GM04503 (cell line): ENCODE measurements around the gene ZNF85.
A peak's percentile ranks its signal among the peaks of the same experiment; 100 is the strongest.
"Not testable (repeated sequence)": the region's sequence is repeated elsewhere in the genome, so short reads cannot be mapped to it uniquely, and the experiment has no call there.

ENCODE experiments used
- DNase-seq: peaks from one replicate; pipeline ENCODE4 v3.0.0-alpha.2; 2012; ENCODE audit warnings: low read depth

ZNF85 gene

DNA sequence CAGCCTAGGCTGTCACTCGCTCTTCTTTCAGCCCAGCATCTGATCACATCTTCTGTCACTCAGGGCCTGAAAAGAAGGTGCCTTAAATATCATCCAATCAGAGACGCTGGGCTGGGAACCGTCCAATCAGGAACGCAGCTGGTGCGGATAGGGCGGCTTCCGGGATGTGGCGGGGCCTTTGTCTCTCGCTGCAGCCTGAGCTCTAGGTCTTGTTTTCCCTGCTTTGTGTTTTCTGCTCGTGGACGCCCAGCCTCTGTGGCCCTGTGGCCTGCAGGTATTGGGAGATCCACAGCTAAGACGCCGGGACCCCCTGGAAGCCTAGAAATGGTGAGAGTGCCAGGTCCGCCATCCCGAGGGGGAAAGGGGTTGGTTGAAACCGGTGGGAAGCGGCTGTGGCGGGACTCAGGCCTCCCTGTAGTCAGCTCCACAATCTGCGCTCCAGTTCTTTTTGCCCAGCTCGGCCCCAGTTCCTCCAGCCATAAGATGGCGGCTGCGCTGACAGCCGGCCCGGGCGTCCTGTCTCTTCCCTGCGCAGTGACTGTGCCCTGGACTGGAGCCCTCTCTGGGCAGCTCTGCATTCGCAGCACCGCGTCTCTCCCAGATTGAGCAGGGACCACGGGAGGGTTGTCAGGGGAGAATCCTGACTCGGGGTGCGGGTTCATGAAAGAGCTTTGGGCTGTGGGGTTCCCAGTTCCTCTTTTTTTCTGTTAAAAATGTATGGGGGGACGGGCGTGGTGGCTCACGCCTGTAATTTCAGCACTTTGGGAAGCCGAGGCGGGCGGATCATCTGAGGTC lies at the start of gene ZNF85:
Gene ZNF85, plus strand, starts transcription at position 175 of the 795 bp plus-strand sequence. Its CDS starts 150 bp downstream, at position 325.
- peak; percentile 67 for DNase-seq

GRCh38 chr19:20879501-20879900 lies 43.5 kb upstream of the ZNF85 start:
- DNase-seq: no peak

DNA sequence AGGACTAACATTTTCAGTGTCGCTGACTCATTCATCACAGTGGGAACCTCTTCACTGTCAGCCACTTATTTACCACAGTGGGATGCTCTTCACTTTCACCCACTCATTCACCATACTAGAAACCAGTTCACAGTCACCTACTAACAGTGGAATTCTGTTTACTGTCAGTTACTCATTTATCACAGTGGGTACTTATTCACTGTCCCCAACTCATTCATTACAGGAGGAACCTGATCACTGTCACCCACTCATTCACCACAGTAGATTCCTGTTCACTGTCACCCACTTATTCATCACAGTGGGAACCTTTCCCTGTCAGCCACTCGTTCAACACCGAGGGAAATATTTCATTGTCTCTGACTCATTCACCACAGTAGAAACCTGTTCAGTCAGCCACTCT lies 10.1 kb upstream of the ZNF85 start:
- no peak for DNase-seq

DNA sequence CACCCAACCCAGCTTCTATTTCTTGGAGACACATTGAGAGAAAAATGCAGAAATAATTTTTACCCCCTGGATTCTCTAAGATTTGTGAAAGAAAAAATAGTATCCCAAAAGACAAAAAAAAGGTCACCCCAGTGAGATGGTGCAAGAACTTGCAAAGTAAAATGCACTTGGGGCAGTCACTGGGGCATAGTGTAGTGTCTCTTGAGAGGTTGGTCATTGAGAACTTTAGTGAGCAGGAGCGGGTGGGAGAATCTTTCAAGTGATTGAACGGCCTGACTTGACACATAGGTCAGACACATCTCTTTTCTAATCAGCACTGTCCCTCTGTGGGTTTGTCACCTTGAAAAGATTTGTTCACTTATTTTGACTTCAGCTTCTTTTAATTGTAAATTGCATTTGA lies 2.4 kb downstream of the ZNF85 start:
- no peak for DNase-seq

DNA sequence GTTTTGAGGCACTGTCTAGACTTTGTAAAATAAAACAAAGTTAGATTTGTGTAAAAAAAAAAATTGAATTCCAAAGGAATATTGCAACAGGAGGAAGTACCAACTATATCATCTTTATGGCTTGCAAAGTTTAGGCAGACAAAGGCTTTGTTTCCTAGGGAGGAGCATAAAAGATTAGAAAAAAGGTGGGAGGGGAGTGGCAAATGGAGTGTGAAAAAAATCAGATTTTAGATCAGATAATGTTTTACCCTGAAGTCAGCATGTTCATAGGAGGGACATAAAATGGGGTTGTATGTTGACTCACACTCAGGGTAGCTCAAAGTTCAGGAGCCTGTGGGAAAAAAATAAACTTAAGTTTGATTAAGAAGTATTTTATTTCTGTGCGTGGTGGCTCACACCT lies 3.7 kb downstream of the ZNF85 start:
- peak; percentile 12 for DNase-seq

GRCh38 chr19:20928371-20928770 lies 5.3 kb downstream of the ZNF85 start:
- DNase-seq: peak; percentile 55

- DNase-seq: not testable (repeated sequence)
Observed at GRCh38 chr19:20936322-20936947, 13.4 kb downstream of the ZNF85 start.

GRCh38 chr19:20952561-20953095 lies 29.6 kb downstream of the ZNF85 start:
- DNase-seq: not testable (repeated sequence)

- no peak for DNase-seq
Observed at GRCh38 chr19:20964798-20965197, 41.7 kb downstream of the ZNF85 start.

- no peak for DNase-seq
Observed at GRCh38 chr19:20968092-20968491, 45.0 kb downstream of the ZNF85 start.

GRCh38 chr19:20969498-20969897 lies 46.4 kb downstream of the ZNF85 start:
- no peak for DNase-seq

DNA sequence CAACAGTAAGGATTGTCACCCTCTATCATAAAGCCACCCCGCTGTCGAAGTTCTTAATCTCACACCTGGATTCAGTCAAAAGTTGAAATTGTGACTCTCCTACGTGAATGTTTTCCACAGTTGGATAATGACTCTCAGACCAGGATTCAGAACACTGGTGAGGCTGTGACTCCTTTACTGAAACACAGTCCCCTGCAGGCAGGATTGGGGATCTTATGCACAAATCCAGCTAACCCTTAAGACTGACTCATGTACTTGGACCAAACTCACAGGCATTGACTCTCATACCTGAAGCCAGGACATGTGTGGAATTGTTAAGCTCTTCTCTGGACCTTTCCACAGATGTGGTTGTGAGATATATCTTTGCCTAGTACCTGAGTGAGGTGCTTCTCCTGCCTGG lies 46.8 kb downstream of the ZNF85 start:
- no peak for DNase-seq

- DNase-seq: not testable (repeated sequence)
Observed at GRCh38 chr19:20992788-20993187, 69.7 kb downstream of the ZNF85 start.

- peak; percentile 61 for DNase-seq
Observed at GRCh38 chr19:20999731-21000352, 76.8 kb downstream of the ZNF85 start.
